ENCODE data around the gene EXOC3.
"Not testable (repeated sequence)": the region's sequence is repeated elsewhere in the genome, so short reads cannot be mapped to it uniquely, and the experiment has no call there.

EXOC3 gene

GRCh38 chr5:407051-407450, 35.9 kb upstream of the EXOC3 start:
- DNase-seq (ENCODE audit: low spot score) = no peak

- DNase-seq (ENCODE audit: low spot score) = no peak
Observed at GRCh38 chr5:407801-408268, 35.1 kb upstream of the EXOC3 start.

- no peak for DNase-seq (ENCODE audit: low spot score)
Observed at GRCh38 chr5:410911-411517, 32.0 kb upstream of the EXOC3 start.

- DNase-seq (ENCODE audit: low spot score) = no peak
Observed at GRCh38 chr5:411728-412127, 31.2 kb upstream of the EXOC3 start.

- DNase-seq (ENCODE audit: low spot score) = not testable (repeated sequence)
Observed at GRCh38 chr5:414991-415927, 27.7 kb upstream of the EXOC3 start.

GRCh38 chr5:415928-416635, 26.9 kb upstream of the EXOC3 start:
- DNase-seq (ENCODE audit: low spot score) = no peak

- no peak for DNase-seq (ENCODE audit: low spot score)
Observed at GRCh38 chr5:416636-416960, 26.4 kb upstream of the EXOC3 start.

- no peak for DNase-seq (ENCODE audit: low spot score)
Observed at GRCh38 chr5:417301-418161, 25.4 kb upstream of the EXOC3 start.

GRCh38 chr5:418162-419121, 24.5 kb upstream of the EXOC3 start:
- DNase-seq (ENCODE audit: low spot score) = no peak

GRCh38 chr5:419970-420369, 23.0 kb upstream of the EXOC3 start:
- no peak for DNase-seq (ENCODE audit: low spot score)

GRCh38 chr5:420632-421286, 22.2 kb upstream of the EXOC3 start:
- DNase-seq (ENCODE audit: low spot score) = no peak

- DNase-seq (ENCODE audit: low spot score) = no peak
Observed at GRCh38 chr5:421287-421880, 21.6 kb upstream of the EXOC3 start.

GRCh38 chr5:421901-422300, 21.1 kb upstream of the EXOC3 start:
- DNase-seq (ENCODE audit: low spot score) = no peak

GRCh38 chr5:422323-423232, 20.4 kb upstream of the EXOC3 start:
- DNase-seq (ENCODE audit: low spot score) = no peak

- DNase-seq (ENCODE audit: low spot score) = no peak
Observed at GRCh38 chr5:423233-423565, 19.8 kb upstream of the EXOC3 start.

GRCh38 chr5:423626-424261, 19.2 kb upstream of the EXOC3 start:
- DNase-seq (ENCODE audit: low spot score) = no peak

- DNase-seq (ENCODE audit: low spot score) = no peak
Observed at GRCh38 chr5:424301-425110, 18.5 kb upstream of the EXOC3 start.

- no peak for DNase-seq (ENCODE audit: low spot score)
Observed at GRCh38 chr5:425714-426113, 17.3 kb upstream of the EXOC3 start.
